ENCODE data around the gene C5.
A peak's percentile ranks its signal among the peaks of the same experiment; 100 is the strongest.
"Not testable (repeated sequence)": the region's sequence is repeated elsewhere in the genome, so short reads cannot be mapped to it uniquely, and the experiment has no call there.

The C5 gene

GRCh38 chr9:120977321-120977720 lies 72.8 kb downstream of the C5 start:
- no peak for DNase-seq

DNA sequence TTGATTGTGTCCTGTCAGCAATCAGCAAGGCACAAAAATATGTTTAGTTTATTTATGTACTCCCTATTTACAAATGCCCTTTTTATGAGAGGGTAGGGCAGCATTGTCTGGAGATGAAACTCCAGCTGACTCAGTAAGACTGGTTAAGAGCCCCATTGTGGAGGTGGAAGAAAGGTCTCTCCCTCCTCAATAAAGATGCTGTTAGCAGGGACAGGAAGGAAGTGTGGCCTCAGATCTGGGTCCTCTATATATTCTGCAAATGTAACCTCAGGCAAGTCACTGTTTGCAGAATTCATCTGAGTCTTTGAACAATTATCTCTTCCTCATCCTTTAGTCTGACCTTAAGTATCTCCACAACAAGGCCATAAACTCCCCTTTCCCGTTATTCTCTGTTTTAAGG lies 75.2 kb downstream of the C5 start:
- DNase-seq, result no peak

DNA sequence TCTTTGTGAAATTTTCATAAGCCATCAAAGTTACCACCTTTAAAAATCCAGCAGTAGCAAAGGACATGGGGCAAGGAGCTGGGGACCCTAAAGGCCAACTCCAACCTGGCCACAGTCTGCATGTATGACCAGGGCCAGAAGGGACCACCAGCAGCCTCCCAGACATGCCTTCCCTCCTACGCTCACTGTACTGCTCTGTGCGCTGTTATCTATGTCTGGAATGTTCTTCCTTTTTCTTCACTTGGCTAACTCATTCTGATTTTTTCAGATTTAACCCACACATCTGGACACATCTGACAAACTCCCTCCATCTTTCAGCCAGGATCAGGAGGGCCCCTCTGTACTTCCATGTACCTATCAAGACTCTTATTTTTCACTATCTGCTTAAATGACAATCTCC lies 75.9 kb downstream of the C5 start:
- no peak for DNase-seq

DNA sequence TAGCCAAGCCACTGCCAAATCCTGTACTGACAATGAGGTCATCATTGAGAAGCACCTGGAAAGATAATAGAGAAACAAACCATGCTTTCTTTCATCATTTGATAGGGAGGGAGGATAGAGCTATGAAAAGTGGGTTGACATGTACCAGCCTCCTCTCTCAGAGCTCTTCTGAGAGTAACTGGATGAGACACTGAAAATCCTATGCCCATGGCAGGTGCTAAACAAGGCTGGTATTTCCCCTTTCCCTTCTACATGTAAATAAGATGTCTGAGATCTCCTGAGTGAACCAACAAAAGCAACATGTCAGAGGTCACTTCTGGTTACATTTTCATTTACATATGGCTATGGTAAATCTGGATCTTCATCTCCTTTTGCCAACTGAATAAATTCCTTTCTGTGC lies 78.1 kb downstream of the C5 start:
- DNase-seq, result no peak

GRCh38 chr9:120971471-120971870 lies 78.6 kb downstream of the C5 start:
- DNase-seq, result not testable (repeated sequence)

- no peak for DNase-seq
Observed at GRCh38 chr9:120970244-120970643, 79.8 kb downstream of the C5 start.

GRCh38 chr9:120966013-120966369 lies 84.1 kb downstream of the C5 start:
- DNase-seq, result no peak

DNA sequence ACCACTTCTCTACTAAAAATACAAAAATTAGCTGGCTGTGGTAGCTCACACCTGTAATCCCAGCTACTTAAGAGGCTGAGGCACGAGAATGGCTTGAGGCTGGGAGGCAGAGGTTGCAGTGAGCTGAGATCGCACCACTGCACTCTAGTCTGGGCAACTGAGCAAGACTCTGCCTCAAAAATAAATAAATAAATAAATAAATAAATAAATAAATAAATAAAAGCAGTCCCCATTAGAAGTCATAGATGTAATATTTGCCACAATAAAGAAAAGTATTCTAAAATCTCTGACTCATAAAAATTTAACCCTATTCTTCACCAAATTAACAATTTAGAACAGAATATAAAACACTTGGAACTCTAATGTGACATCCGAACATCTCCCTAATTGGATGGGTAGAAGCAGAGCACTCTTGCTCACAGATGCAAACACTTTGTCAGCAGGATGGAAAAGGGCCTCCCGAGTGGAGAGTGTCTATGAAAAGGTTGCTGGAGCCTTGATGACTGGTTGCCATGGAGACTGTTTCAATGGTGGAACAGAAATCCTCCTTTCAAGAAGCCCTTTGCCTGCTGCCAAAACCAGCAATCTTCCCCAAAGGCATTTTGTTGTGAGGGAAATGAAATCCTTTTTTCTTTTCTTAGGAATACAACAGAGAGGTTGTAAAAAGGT lies 84.6 kb downstream of the C5 start:
- DNase-seq, result no peak

DNA sequence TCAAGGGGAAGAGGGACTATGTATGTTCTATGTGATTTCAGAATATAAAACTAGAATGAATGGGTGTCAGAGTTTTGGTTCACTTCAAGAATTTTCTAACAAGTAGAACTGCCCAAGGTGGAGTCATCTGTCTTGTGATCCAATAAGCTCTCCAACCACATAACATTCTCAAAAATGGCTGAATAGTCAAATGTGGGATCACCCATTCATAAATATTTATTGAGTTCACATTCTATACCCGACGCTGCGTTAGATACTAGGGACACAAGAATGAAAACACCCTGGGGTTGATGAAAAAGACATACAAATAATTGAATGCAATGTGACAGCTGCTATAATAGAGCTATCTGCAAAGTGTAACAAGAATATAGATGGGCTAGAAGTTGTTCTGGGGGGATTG lies 88.1 kb downstream of the C5 start:
- DNase-seq, result no peak

DNA sequence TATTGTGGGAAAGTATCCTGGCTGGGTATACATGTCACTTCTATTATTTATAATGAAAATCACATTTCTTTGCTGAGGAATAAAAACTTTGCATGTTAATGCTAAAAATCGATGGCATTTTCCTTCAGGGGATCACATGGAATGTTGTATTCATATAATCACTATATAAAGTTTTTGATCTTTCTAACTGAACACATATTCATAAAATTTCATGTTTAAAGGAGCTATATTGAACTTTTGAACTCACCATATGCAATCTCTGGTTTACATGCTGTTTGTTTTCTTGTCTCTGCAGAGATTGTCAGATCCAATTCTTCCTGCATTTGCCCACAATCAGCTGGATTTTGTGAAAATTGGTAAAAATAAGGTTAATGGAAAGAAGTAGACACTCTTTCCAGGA lies 90.1 kb downstream of the C5 start:
- DNase-seq, result no peak

DNA sequence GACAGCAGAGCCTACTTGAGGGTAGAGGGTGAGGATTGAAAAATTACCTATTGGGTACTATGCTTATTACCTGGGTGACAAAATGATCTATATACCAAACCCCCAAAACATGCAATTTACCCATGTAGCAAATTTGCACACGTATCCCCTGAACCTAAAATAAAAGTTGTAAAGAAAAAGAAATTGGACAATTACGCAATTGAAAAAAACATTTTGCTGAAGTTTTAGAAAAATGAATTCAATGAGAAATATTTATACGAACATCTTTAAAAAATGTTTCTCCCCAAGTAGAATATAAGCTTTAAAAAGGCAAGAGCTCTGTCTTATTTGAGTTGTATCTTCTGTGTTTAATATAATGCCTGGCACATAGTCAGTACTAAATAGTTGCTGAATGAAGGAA lies 93.2 kb downstream of the C5 start:
- no peak for DNase-seq

DNA sequence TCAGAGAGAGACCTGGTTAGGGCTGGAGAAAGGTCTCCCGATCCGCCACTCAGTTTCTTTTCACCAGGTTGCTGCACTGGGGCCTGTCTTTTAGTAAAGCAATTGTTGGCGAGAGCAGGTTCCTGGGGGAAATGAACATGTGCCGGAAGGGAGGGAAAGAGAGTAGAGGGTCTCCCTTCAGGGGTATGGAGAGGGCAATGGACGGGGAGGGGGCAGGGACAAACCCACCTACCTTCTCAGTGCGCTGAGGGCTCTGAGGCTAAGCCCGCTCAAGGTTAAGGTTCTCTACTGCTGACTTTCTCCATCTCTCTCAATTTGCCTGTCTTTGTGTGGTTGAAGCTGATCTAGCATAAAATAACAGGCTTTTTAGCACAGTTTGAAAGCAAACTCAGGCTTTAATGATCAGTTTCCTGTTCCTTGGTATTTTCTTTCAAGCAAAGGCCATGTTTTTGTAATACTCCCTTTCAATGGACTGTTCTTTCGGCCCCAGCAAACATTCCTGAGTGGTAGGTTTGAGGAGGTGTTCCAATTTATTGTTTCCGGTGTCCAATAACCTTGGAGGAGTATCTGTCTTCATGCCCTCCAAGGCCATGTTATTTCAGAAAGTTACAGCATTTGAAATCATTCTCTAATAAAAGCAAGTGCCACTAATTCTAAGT lies 98.0 kb downstream of the C5 start:
- no peak for DNase-seq

GRCh38 chr9:120950421-120951388 lies 99.4 kb downstream of the C5 start:
- no peak for DNase-seq

DNA sequence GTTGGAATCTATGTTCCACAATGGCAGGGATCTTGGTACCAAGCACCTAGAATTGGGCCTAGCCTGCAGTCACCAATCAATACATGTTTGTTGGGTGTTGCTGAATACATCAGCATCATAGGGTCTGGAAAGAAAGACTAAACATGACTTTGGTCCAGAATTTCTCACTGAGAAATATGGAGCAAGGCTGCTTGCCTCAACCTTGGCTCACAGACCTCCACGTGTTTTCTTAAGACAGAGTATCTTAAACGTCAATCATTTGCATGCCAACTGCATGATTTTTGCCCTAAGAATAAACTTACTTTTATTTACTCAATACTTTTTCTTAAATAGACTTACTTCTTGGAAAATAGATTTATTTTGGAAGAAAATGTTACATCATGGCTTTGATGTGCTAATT lies 100.8 kb downstream of the C5 start:
- no peak for DNase-seq

DNA sequence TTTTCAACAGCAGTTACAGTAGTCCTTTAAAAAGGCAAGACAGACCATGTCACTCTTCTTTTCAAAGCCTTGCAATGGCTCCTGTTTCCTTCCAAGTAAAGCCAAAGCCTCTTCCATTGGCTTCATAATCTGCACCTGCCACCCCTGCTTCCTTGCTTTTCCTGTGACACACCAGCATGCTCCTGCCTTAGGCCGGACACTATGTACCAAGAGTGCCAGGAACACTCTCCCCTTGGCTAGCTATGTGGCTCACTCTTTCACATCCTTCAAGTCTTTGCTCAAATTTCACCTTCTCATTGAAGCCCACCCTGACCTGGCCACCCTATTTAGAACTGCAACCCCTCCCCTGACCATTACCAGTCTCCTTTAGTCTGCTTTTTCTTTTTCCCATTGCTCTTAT lies 101.3 kb downstream of the C5 start:
- no peak for DNase-seq

- DNase-seq, result no peak
Observed at GRCh38 chr9:120947222-120947621, 102.9 kb downstream of the C5 start.

DNA sequence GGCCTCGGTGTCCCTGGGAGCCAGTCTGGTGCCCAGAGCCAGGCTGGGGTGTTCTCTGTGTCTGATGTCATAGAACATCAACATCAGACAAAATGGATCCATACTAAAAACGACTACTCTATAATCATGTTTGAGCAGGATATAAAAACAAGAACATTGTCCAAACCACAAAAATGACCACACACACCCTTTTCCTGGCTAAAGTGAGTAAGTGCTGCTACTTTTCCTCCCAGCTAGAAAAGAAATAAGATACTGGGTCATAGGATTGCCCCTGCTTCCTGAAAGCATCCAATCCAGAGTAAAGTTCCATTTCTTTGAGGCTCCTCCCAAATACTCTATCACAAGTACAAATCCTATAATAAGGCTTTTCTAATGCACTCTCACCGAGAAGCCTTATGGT lies 103.8 kb downstream of the C5 start:
- no peak for DNase-seq

- DNase-seq, result no peak
Observed at GRCh38 chr9:120944948-120945347, 105.1 kb downstream of the C5 start.

DNA sequence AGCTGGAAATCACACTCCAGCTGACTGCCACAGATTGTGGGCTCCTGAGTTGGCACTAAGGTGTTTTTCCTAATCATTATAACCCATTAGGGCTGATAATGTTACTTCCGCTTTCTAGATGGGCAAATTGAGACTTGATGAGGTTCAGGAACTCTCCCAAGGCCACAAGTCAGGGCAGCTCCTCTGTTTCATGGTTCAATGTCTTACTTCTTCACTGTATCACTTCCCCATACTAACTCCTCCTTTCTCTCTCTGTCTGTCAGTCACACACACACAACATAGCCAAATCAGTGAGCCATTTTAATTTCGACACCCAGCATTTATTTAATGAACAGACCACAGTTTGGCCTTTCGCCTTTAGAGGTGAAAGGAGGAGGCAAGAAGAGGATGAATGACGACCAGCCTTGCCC lies 105.6 kb downstream of the C5 start:
- peak; percentile 80 for DNase-seq

DNA sequence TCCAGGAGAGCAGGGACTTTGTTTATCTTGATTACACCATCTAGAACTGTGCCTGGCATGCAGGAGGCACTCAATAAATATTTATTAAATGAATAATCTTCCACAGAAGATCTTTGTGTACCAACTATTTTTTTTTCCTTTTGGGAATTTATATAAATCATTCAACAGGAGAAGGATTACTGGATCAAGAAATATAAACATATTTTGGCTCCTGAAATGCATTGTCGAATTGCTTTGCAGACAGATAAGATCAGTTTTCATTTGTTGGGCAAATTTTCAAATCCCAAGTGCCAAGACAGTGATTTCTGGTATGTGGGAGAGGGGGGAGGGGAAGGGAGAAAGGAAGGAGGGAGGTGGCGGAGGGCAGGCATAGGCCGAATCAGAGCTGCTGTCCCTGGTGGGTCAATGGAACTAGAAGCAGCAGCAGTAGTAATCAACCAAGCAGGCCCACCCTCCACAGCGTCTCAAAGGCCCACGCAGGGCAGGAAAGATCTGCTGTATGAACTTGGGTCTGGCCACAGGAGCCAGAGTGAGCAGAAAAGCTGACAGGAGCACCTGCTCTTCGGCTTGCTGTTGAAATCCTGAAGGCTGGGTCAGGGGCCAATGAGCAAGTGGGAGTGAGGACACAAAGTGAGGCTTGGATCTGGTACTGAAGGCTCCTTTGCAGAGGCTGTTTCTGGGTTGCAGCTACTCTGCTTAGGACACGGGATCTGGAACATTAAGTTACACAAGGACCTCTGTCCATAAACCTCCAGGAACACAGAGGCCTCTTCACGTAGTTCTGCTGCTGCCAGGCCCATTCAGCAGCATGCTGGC lies 107.7 kb downstream of the C5 start:
- no peak for DNase-seq

DNA sequence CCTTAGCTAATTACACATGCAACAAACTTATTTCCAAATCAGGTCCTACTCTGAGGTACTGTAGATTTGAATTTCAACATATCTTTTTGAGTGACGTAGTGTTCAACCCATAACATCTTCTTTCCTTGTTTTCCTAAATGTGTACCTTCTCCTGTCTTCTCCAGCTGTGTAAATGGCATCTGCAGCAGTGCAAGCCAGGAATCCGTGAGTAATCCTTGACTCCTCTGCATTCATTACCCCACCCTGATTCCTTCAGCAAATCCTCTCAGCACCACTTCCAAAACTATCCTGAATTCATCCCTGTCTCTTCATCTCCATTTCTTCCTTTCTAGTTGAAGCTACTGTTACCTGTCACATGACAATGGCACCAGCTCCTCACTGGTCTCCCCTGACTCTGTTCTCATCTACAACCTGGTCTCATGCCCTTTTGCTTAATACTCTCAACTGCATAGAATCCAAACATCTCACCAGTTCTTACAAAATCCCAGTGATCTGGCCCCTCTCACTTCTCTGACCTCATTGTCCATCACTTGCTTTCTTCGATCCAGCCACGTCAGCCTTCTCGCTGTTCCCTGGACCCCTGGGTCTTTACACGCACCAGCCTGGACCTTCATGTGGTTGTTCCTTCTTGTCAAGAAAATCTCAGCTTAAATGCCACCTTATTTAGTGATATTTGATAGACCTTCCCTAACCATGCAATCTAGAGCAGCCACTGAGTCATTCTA lies 108.9 kb downstream of the C5 start:
- no peak for DNase-seq

DNA sequence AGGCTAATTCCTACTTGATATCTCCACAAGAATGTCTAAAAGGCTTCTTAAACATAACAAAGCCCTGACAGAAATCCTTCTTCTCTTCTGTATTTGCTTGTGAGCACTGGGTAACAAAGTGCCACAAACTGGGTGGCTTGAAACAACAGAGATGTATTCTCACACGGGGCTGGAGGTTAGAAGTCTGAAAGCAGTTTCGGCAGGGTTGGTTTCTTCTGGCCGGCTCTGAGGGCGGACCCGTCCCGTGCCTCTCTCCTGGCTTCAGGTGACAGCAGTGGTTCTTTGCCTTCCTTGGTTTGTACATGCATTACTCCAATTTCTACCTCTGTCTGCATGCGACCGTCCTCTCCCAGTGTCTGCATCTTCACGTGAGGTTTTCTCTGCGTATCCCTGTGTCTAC lies 109.5 kb downstream of the C5 start:
- DNase-seq, result no peak

Data from RPMI8226 (cell line).